ENCODE measurements around the gene BLVRA.
"Not testable (repeated sequence)": the region's sequence is repeated elsewhere in the genome, so short reads cannot be mapped to it uniquely, and the experiment has no call there.

Gene BLVRA

DNA sequence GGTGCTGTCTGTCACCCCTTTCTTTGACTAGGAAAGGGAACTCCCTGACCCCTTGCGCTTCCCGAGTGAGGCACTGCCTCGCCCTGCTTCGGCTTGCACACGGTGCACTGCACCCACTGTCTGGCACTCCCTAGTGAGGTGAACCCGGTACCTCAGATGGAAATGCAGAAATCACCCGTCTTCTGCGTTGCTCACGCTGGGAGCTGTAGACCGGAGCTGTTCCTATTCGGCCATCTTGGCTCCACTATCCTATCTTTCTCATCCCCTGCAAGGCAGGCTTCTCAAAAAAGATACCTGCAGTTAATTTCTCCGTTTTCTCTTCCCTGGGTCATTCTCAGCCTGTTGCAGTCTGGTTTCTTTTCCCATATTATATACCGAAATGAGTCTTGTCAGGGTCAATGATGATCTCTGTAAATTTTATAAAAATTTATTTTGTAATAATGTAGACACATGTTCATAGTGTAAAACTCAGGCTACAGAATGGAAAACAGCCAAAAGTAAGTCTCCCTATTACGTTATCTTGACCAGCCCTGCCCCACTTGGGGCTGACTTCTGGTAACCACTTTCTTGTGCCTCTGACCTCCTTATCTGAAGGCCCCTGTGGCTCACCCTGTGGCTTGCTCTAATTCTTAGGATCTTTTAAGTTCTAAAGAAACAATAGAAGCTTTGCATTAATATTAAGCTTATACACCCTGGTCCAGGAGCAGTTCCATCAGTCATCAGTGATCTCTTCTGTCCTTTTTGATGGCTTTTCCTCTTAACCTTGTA, 20.7 kb downstream of the BLVRA start:
- no peaks in the 10 kb centered on the region for H3K4me1 ChIP-seq
- H3K27ac ChIP-seq = no peak overlapping the region
- no peaks in the 10 kb centered on the region for H3K27me3 ChIP-seq (ENCODE audit: control insufficient read depth, insufficient read depth, low read length)
- TF ChIP-seq, protein P1, sequence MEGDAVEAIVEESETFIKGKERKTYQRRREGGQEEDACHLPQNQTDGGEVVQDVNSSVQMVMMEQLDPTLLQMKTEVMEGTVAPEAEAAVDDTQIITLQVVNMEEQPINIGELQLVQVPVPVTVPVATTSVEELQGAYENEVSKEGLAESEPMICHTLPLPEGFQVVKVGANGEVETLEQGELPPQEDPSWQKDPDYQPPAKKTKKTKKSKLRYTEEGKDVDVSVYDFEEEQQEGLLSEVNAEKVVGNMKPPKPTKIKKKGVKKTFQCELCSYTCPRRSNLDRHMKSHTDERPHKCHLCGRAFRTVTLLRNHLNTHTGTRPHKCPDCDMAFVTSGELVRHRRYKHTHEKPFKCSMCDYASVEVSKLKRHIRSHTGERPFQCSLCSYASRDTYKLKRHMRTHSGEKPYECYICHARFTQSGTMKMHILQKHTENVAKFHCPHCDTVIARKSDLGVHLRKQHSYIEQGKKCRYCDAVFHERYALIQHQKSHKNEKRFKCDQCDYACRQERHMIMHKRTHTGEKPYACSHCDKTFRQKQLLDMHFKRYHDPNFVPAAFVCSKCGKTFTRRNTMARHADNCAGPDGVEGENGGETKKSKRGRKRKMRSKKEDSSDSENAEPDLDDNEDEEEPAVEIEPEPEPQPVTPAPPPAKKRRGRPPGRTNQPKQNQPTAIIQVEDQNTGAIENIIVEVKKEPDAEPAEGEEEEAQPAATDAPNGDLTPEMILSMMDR (IDR thresholded peaks at IDR 0.05) = no peak
- no peaks in the 10 kb centered on the region for H3K9me3 ChIP-seq (ENCODE audit: control insufficient read depth, low read length)
- no peak overlapping the region for H3K4me2 ChIP-seq (ENCODE audit: low read length)
- no peaks in the 10 kb centered on the region for H3K36me3 ChIP-seq (ENCODE audit: control insufficient read depth, insufficient read depth, low read length)
- H2AFZ ChIP-seq = no peak overlapping the region
- H3K79me2 ChIP-seq = peaks cover 6% of the 10 kb centered on the region
- no peak overlapping the region for H3K4me3 ChIP-seq (ENCODE audit: low read depth, low read length)
- H3K9ac ChIP-seq = no peak overlapping the region

GRCh38 chr7:43781726-43782607, 23.5 kb downstream of the BLVRA start:
- H3K4me3 ChIP-seq (ENCODE audit: low read depth, low read length) = no peak overlapping the region
- H3K9me3 ChIP-seq (ENCODE audit: control insufficient read depth, low read length) = no peaks in the 10 kb centered on the region
- H3K79me2 ChIP-seq = peaks cover 3% of the 10 kb centered on the region
- TF ChIP-seq, protein P1 (IDR thresholded peaks at IDR 0.05) = no peak
- no peaks in the 10 kb centered on the region for H3K36me3 ChIP-seq (ENCODE audit: control insufficient read depth, insufficient read depth, low read length)
- H3K27me3 ChIP-seq (ENCODE audit: control insufficient read depth, insufficient read depth, low read length) = no peaks in the 10 kb centered on the region
- H3K27ac ChIP-seq = no peak overlapping the region
- H2AFZ ChIP-seq = no peak overlapping the region
- H3K4me1 ChIP-seq = no peaks in the 10 kb centered on the region
- H3K9ac ChIP-seq = no peak overlapping the region
- no peak overlapping the region for H3K4me2 ChIP-seq (ENCODE audit: low read length)

GRCh38 chr7:43782768-43783555, 24.5 kb downstream of the BLVRA start:
- H3K36me3 ChIP-seq (ENCODE audit: control insufficient read depth, insufficient read depth, low read length) = no peaks in the 10 kb centered on the region
- H3K27ac ChIP-seq = no peak overlapping the region
- peaks cover 3% of the 10 kb centered on the region for H3K79me2 ChIP-seq
- TF ChIP-seq, protein P1 (IDR thresholded peaks at IDR 0.05) = no peak
- H3K9me3 ChIP-seq (ENCODE audit: control insufficient read depth, low read length) = no peaks in the 10 kb centered on the region
- no peaks in the 10 kb centered on the region for H3K27me3 ChIP-seq (ENCODE audit: control insufficient read depth, insufficient read depth, low read length)
- no peaks in the 10 kb centered on the region for H3K4me1 ChIP-seq
- no peak overlapping the region for H3K9ac ChIP-seq
- H3K4me3 ChIP-seq (ENCODE audit: low read depth, low read length) = no peak overlapping the region
- H2AFZ ChIP-seq = no peak overlapping the region
- H3K4me2 ChIP-seq (ENCODE audit: low read length) = no peak overlapping the region

DNA sequence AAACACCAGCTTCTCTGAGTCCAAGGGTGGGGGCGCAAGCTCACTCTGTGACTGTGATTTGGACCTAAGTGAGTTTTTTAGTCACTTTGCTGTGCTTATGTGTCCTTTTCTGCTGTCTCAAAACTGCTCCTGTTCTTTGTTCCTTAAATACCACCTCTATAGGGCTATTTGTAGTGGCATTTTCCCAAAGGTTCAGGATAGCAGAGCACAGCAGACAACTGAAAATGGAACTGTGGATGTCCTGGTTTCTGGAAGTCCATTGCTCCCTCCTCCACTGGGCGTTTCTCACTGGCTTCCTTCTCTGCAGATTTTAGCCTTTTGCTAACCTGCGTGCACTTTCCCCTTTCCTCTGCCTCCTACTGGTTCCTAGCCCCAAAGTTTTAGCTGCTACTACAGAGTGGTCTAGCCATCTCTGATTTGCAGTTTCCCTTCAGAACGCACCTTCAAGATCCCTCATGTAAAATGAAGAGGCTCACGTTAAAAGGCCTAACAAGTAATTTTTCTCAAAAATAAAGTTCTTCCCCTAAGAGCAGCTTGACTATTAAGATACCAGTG, 25.6 kb downstream of the BLVRA start:
- H3K4me1 ChIP-seq = no peaks in the 10 kb centered on the region
- H3K27ac ChIP-seq = no peak overlapping the region
- H3K9me3 ChIP-seq (ENCODE audit: control insufficient read depth, low read length) = no peaks in the 10 kb centered on the region
- TF ChIP-seq, protein P1 (IDR thresholded peaks at IDR 0.05) = no peak
- no peak overlapping the region for H3K4me3 ChIP-seq (ENCODE audit: low read depth, low read length)
- H2AFZ ChIP-seq = no peak overlapping the region
- no peaks in the 10 kb centered on the region for H3K27me3 ChIP-seq (ENCODE audit: control insufficient read depth, insufficient read depth, low read length)
- H3K36me3 ChIP-seq (ENCODE audit: control insufficient read depth, insufficient read depth, low read length) = no peaks in the 10 kb centered on the region
- H3K9ac ChIP-seq = no peak overlapping the region
- H3K4me2 ChIP-seq (ENCODE audit: low read length) = no peak overlapping the region
- H3K79me2 ChIP-seq = peaks cover 3% of the 10 kb centered on the region

GRCh38 chr7:43784585-43785087, 26.2 kb downstream of the BLVRA start:
- H3K9me3 ChIP-seq (ENCODE audit: control insufficient read depth, low read length); H3K9ac ChIP-seq; H2AFZ ChIP-seq; H3K4me3 ChIP-seq (ENCODE audit: low read depth, low read length); H3K36me3 ChIP-seq (ENCODE audit: control insufficient read depth, insufficient read depth, low read length); H3K27ac ChIP-seq; H3K4me1 ChIP-seq; H3K79me2 ChIP-seq; H3K4me2 ChIP-seq (ENCODE audit: low read length); H3K27me3 ChIP-seq (ENCODE audit: control insufficient read depth, insufficient read depth, low read length): not testable (repeated sequence)
